B cell (primary cell): ENCODE results near the gene HES5.
"Not testable (repeated sequence)": the region's sequence is repeated elsewhere in the genome, so short reads cannot be mapped to it uniquely, and the experiment has no call there.

Experiments used
- CTCF ChIP-seq: fragments of 200-600 bp; IDR thresholded peaks from one replicate; pipeline ENCODE4 v1.8.0; 2022; ENCODE audit warnings: antibody characterized with exemption, mild to moderate bottlenecking
- EZH2 ChIP-seq: IDR thresholded peaks from 2 replicates; pipeline ENCODE4 v1.6.1; 2012; ENCODE audit warnings: borderline replicate concordance, low read depth, mild to moderate bottlenecking, moderate library complexity, low read length; ENCODE audit not compliant: insufficient read depth, poor library complexity, severe bottlenecking

- not testable (repeated sequence) for TF ChIP-seq EZH2, CTCF
Observed at GRCh38 chr1:2553076-2553475, 23.0 kb upstream of the HES5 start.
